ENCODE results near the gene GOLM1. TPM values are rescaled to one million over a fixed set of nuclear protein-coding genes. Genes with fewer than 3 reads are reported as not detected.
A peak's percentile ranks its signal among the peaks of the same experiment; 100 is the strongest.

The GOLM1 gene
- total and polyA plus RNA-seq, 2 of the 8 experiments (the other 6 are each of a cell fraction or from before 2014, with no cell fraction given), result 45.9 to 88.9 TPM

- peak; percentile 12 for TF ChIP-seq CTBP2 (IDR thresholded peaks at IDR 0.05; ENCODE audit: borderline replicate concordance, insufficient read depth, insufficient read length, low read length)
- peak; percentile 72 for TF ChIP-seq MAX (IDR thresholded peaks at IDR 0.05)
- no peak for TF ChIP-seq TBP (IDR thresholded peaks at IDR 0.05; ENCODE audit: low read depth, low read length)
- peak; percentile 46 for TF ChIP-seq TAF1 (IDR thresholded peaks at IDR 0.05; ENCODE audit: low read depth, low read length)
- peak; percentile 84; the same call in 1 of the 2 replicates for TF ChIP-seq RBBP5 (IDR thresholded peaks at IDR 0.05; ENCODE audit: borderline replicate concordance, low read depth, low read length)
- TF ChIP-seq JUND (IDR thresholded peaks at IDR 0.05; ENCODE audit: low read length), result no peak
- TF ChIP-seq KDM1A (IDR thresholded peaks at IDR 0.05; ENCODE audit: borderline replicate concordance, low read length), result 0 out of 2 replicates have a peak, but pooled peaks have one; percentile 11
- TF ChIP-seq HDAC6 (IDR thresholded peaks at IDR 0.05; ENCODE audit: low read depth, low read length), result no peak
- no peak for TF ChIP-seq CEBPB (IDR thresholded peaks at IDR 0.05; ENCODE audit: low read depth, low read length)
- peak; percentile 84; the same call in 1 of the 2 replicates for TF ChIP-seq PHF8 (conservative IDR thresholded peaks at IDR 0.05; ENCODE audit: low read depth, low read length)
- peak in 2 of 3 experiments; percentile 14 to 35; a peak in 3 of 4 replicates for TF ChIP-seq CTCF (IDR thresholded peaks at IDR 0.05; ENCODE audit: control extremely low read depth in 1 of 3, insufficient read depth in 1 of 3, low read depth in 1 of 3, low read length in 3 of 3)
- peak; percentile 31; the same call in 1 of the 2 replicates for TF ChIP-seq BACH1 (IDR thresholded peaks at IDR 0.05; ENCODE audit: low read length)
- TF ChIP-seq POLR2A (IDR thresholded peaks at IDR 0.05; ENCODE audit: control extremely low read depth in 1 of 2, low read depth in 2 of 2, low read length in 2 of 2), result peak; percentile 62
- peak; percentile 20 to 47; a peak in 3 of 4 replicates for TF ChIP-seq RAD21 (IDR thresholded peaks at IDR 0.05 in 1 of 2, conservative IDR thresholded peaks at IDR 0.05 in 1 of 2; ENCODE audit: low read depth in 2 of 2, low read length in 2 of 2)
Measured at GRCh38 chr9:86098824-86099700, at the start of gene GOLM1 (continued).
